ENCODE measurements around the gene SLC6A1. TPM values are rescaled to one million over a fixed set of nuclear protein-coding genes. Genes with fewer than 3 reads are reported as not detected.

The SLC6A1 gene
- total RNA-seq, 3 donors from 2014 or later, result 0.14 to 0.35 (median 0.20) TPM

DNA sequence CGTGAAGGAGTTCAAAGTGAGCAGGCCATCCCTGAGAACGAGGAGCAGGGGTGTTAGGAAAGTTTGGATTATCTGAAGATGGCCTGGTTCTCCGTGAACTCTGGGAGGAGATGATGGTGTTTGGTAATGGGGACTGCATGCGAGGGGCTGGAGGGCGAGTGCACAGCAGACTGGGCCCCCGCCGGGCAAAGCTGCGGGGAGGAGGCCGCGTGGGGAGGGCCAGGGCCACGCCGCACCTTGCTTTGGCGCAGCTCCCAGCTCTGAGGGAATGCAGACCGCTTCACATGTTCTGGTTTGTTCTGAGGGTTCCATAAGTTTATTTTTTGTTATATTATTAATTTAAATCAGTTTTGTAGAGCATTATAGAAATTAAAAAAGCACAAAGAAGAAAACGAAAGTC lies 22.2 kb downstream of the SLC6A1 start:
- H3K36me3 ChIP-seq (ENCODE audit: low read depth), result no peaks in the 10 kb centered on the region
- no peak for DNase-seq
- no peaks in the 10 kb centered on the region for H3K4me1 ChIP-seq (ENCODE audit: low read depth)
- H3K4me3 ChIP-seq, result no peak overlapping the region
- H3K9me3 ChIP-seq, result no peaks in the 10 kb centered on the region
- no peak for ATAC-seq
- intact Hi-C loops (cut with DNase I, micrococcal nuclease), result no loop called here
- TF ChIP-seq, protein P1, sequence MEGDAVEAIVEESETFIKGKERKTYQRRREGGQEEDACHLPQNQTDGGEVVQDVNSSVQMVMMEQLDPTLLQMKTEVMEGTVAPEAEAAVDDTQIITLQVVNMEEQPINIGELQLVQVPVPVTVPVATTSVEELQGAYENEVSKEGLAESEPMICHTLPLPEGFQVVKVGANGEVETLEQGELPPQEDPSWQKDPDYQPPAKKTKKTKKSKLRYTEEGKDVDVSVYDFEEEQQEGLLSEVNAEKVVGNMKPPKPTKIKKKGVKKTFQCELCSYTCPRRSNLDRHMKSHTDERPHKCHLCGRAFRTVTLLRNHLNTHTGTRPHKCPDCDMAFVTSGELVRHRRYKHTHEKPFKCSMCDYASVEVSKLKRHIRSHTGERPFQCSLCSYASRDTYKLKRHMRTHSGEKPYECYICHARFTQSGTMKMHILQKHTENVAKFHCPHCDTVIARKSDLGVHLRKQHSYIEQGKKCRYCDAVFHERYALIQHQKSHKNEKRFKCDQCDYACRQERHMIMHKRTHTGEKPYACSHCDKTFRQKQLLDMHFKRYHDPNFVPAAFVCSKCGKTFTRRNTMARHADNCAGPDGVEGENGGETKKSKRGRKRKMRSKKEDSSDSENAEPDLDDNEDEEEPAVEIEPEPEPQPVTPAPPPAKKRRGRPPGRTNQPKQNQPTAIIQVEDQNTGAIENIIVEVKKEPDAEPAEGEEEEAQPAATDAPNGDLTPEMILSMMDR (IDR thresholded peaks at IDR 0.05), result no peak

DNA sequence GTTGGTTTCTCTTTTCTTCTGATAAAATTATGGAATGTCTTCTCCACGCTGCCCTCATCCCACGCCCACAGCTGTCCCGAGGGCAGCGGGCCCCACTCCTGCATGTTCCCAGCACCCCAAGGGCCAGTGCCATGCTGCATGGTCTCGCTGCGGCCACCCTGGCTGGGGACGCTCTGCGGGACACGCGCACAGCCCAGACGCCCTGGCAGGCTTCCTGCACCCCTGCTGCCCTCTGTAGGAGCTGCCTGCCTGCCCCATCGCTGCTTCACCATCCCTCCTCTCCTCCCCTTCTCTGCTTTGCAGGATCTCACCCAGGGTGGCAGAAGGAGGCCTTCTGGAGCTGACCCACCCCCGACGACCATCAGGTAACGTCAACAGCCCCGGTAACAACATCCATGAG lies 22.8 kb downstream of the SLC6A1 start:
- Histone ChIP-seq H3K4me1 (ENCODE audit: low read depth) (no peaks in the 10 kb centered on the region), H3K9me3 (no peaks in the 10 kb centered on the region), H3K36me3 (ENCODE audit: low read depth) (no peaks in the 10 kb centered on the region), H3K4me3 (no peak overlapping the region)
- TF ChIP-seq, protein P1 (IDR thresholded peaks at IDR 0.05), result no peak
- no peak for ATAC-seq
- DNase-seq, result no peak
- intact Hi-C loops (cut with DNase I, micrococcal nuclease), result no loop called here

DNA sequence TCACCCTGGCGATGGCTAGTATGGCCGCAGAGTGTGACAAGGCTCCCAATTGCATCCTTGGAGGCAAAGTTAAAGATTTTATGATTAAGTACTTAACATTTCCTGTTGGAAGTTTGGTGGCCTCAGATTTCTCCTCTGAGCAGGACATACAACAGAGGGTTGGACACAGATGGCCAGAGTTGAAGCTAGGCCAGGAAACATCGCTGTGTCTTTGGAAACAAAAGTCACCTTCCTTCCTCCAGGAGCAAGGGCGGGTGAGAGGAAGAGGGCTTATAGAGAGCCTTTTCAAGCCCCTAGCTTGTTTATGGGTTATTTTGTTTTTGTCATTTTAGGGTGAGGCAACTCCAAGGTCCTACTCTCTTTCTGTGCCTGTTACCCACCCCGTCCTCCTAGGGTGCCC lies 24.2 kb downstream of the SLC6A1 start:
- H3K9me3 ChIP-seq, result no peaks in the 10 kb centered on the region
- DNase-seq, result no peak
- intact Hi-C loops (cut with DNase I, micrococcal nuclease), result no loop called here
- no peaks in the 10 kb centered on the region for H3K4me1 ChIP-seq (ENCODE audit: low read depth)
- no peak overlapping the region for H3K4me3 ChIP-seq
- TF ChIP-seq, protein P1 (IDR thresholded peaks at IDR 0.05), result no peak
- ATAC-seq, result no peak
- no peaks in the 10 kb centered on the region for H3K36me3 ChIP-seq (ENCODE audit: low read depth)

DNA sequence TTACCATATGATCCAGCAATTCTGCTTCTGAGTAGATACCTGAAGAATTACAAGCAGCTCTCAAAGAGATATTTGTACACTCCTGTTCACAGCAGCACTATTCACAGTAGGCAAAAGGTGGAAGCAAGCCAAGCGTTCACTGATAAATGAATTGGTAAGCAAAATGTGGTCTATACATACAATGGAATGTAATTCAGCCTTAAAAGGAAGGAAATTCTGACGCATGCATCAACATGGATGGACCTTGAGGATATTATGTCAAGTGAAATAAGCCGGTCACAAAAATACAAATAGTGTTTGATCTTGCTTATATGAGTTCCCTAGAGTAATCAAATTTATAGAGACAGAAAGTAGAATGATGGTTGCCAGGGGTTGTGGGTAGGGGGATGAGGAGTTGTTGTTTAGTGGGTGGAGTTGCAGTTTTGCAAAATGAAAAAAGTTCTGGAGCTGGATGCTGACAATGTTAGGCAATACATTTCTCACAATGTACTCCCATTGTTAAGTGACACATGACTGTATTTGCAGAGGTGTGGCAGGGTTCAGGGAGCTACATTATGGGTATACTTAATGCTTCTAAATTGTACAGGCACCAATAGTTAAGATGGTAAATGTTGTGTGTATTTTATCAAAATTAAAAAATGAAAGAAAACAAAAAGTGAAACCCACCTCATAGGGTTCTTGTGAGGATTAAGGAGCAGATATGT lies 26.7 kb downstream of the SLC6A1 start:
- intact Hi-C loops (cut with DNase I, micrococcal nuclease), result no loop called here
- no peak for DNase-seq

DNA sequence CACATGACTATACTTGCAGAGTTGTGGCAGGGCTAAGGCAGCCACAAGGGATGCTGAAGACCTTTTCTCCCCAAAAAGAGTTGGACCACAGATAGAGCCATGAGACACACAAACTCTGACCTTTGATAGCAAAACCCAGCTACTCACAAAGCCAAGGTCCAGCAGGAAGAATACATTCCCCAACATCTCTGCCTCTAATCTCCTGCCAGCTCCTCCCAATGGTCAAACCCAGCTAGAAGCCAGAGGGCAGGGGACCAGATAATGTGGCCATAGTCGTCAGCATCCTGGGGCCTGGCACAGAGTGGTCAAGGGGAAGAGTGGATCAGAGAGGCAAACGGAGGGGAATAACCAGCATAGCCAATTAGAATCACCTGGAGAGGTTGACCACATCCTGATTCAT lies 28.2 kb downstream of the SLC6A1 start:
- TF ChIP-seq, protein P1 (IDR thresholded peaks at IDR 0.05), result no peak
- no peaks in the 10 kb centered on the region for H3K9me3 ChIP-seq
- intact Hi-C loops (cut with DNase I, micrococcal nuclease), result no loop called here
- DNase-seq (no peak), ATAC-seq (no peak)
- H3K4me1 ChIP-seq (ENCODE audit: low read depth), result no peaks in the 10 kb centered on the region
- H3K4me3 ChIP-seq, result no peak overlapping the region
- no peaks in the 10 kb centered on the region for H3K36me3 ChIP-seq (ENCODE audit: low read depth)

More for the DNA sequence above, 26.7 kb downstream of the SLC6A1 start:
- TF ChIP-seq, protein P1 (IDR thresholded peaks at IDR 0.05), result no peak
- Histone ChIP-seq H3K36me3 (ENCODE audit: low read depth) (no peaks in the 10 kb centered on the region), H3K4me1 (ENCODE audit: low read depth) (no peaks in the 10 kb centered on the region), H3K4me3 (no peak overlapping the region), H3K9me3 (no peaks in the 10 kb centered on the region)
- ATAC-seq, result no peak

All from mucosa of descending colon (tissue), 3 donors.